Measurements from ENCODE around the gene SLC6A1.

DNA sequence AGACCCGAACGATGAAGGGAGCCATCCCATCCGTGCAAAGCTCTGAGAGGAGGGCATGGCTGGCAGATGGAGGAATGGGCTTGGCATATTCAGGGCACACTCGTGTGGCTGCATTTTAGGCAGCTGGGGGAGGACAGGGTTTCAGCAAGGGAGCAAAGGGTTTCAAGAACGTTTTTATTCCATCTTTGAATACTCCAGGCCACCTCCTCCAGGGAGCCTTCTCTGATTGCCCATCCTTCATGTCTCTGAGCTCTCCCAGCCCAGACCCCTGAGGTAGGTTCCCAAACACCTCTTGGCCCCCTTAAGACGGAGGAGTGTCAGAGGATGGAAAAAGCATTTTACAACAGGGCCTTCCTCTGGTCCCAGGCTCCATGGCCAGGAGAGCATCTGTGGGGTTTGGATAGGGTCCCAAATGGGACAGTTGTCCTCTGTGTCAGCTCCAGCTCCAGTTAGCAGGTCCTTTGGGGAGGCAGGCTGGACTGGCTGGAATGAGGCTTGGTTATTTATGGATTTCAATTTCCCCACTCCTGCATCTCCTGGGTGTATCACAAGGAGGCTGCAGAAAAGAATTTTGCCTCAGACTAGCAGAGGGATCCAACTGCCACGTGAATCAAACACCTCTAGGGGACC, 17.7 kb upstream of the SLC6A1 start:
- TF ChIP-seq, protein P1, sequence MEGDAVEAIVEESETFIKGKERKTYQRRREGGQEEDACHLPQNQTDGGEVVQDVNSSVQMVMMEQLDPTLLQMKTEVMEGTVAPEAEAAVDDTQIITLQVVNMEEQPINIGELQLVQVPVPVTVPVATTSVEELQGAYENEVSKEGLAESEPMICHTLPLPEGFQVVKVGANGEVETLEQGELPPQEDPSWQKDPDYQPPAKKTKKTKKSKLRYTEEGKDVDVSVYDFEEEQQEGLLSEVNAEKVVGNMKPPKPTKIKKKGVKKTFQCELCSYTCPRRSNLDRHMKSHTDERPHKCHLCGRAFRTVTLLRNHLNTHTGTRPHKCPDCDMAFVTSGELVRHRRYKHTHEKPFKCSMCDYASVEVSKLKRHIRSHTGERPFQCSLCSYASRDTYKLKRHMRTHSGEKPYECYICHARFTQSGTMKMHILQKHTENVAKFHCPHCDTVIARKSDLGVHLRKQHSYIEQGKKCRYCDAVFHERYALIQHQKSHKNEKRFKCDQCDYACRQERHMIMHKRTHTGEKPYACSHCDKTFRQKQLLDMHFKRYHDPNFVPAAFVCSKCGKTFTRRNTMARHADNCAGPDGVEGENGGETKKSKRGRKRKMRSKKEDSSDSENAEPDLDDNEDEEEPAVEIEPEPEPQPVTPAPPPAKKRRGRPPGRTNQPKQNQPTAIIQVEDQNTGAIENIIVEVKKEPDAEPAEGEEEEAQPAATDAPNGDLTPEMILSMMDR (IDR thresholded peaks at IDR 0.05), result no peak
- no peak for TF ChIP-seq USF2 (IDR thresholded peaks at IDR 0.05; ENCODE audit: borderline replicate concordance, low read depth, low read length)
- TF ChIP-seq POLR2AphosphoS5 (IDR thresholded peaks at IDR 0.05; ENCODE audit: low read depth, low read length), result no peak
- no peak for TF ChIP-seq SIN3A (IDR thresholded peaks at IDR 0.05; ENCODE audit: borderline replicate concordance, low read depth, low read length)
